ENCODE measurements around the gene PARD6A.

The PARD6A gene

GRCh38 chr16:67675579-67675935 lies 14.8 kb downstream of the PARD6A start:
- no peaks in the 10 kb centered on the region for H3K79me2 ChIP-seq (ENCODE audit: insufficient read depth, low read length)
- H4K20me1 ChIP-seq (ENCODE audit: insufficient read depth, low read length), result no peaks in the 10 kb centered on the region; the same call in 1 of the 2 replicates
- peaks cover 24% of the 10 kb centered on the region; the same call in 1 of the 2 replicates for H3K36me3 ChIP-seq (ENCODE audit: insufficient read depth, low read length)
- H3K9ac ChIP-seq (ENCODE audit: low read depth, low read length), result no peak overlapping the region
- no peak overlapping the region for H3K4me2 ChIP-seq (ENCODE audit: insufficient read depth, low read length)
- TF ChIP-seq EZH2 (IDR thresholded peaks at IDR 0.05; ENCODE audit: borderline replicate concordance, low read depth, low read length, severe bottlenecking) (no peak), CTCF (IDR thresholded peaks at IDR 0.05; ENCODE audit: borderline replicate concordance, extremely low read depth, low read length, poor library complexity, severe bottlenecking) (no peak)
- no peak overlapping the region for H3K4me3 ChIP-seq (ENCODE audit: low read depth in 1 of 2, low read length in 2 of 2)
- no peak overlapping the region for H2AFZ ChIP-seq (ENCODE audit: low read depth, low read length)
- no peaks in the 10 kb centered on the region for H3K9me3 ChIP-seq (ENCODE audit: insufficient read depth, low read length, severe bottlenecking)
- no peaks in the 10 kb centered on the region for H3K27me3 ChIP-seq (ENCODE audit: insufficient read depth, low read length, poor library complexity)
- no peaks in the 10 kb centered on the region for H3K4me1 ChIP-seq (ENCODE audit: insufficient read depth, low read length)
- no peak for DNase-seq
- ATAC-seq (ENCODE audit: insufficient read depth, low read depth), result no peak
- H3K27ac ChIP-seq (ENCODE audit: low read length), result no peak overlapping the region

- TF ChIP-seq CTCF (IDR thresholded peaks at IDR 0.05; ENCODE audit: borderline replicate concordance, extremely low read depth, low read length, poor library complexity, severe bottlenecking) (no peak), EZH2 (IDR thresholded peaks at IDR 0.05; ENCODE audit: borderline replicate concordance, low read depth, low read length, severe bottlenecking) (no peak)
- H3K79me2 ChIP-seq (ENCODE audit: insufficient read depth, low read length), result no peaks in the 10 kb centered on the region
- no peak overlapping the region for H3K4me2 ChIP-seq (ENCODE audit: insufficient read depth, low read length)
- H4K20me1 ChIP-seq (ENCODE audit: insufficient read depth, low read length), result no peaks in the 10 kb centered on the region; the same call in 1 of the 2 replicates
- no peaks in the 10 kb centered on the region for H3K4me1 ChIP-seq (ENCODE audit: insufficient read depth, low read length)
- H3K27ac ChIP-seq (ENCODE audit: low read length), result no peak overlapping the region
- no peaks in the 10 kb centered on the region for H3K27me3 ChIP-seq (ENCODE audit: insufficient read depth, low read length, poor library complexity)
- DNase-seq, result no peak
- no peak overlapping the region for H3K4me3 ChIP-seq (ENCODE audit: low read depth in 1 of 2, low read length in 2 of 2)
- H3K9me3 ChIP-seq (ENCODE audit: insufficient read depth, low read length, severe bottlenecking), result no peaks in the 10 kb centered on the region
- H3K9ac ChIP-seq (ENCODE audit: low read depth, low read length), result no peak overlapping the region
- ATAC-seq (ENCODE audit: insufficient read depth, low read depth), result no peak
- peaks cover 26% of the 10 kb centered on the region; the same call in 1 of the 2 replicates for H3K36me3 ChIP-seq (ENCODE audit: insufficient read depth, low read length)
- no peak overlapping the region for H2AFZ ChIP-seq (ENCODE audit: low read depth, low read length)
These were observed 15.2 kb downstream of the PARD6A start for GRCh38 chr16:67675999-67676398.

DNA sequence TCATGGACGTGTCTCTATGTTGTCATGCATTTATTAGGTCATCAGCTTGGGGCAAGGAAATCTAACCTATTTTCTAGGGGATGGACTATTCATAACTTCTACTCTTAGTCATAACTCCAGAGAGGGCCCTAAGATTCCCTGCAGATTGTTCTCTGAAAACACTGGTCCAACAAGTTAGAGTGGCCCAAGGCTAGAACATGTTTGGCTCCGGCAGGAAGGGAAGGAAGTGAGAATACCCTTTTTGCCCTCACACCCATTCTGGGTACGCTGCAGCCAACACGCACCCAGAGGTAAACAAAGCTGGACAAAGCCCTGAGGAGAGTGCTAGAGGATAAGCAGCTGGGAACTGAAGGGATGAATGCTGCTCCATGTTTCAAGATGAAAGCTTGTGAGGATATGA lies 15.8 kb downstream of the PARD6A start:
- no peaks in the 10 kb centered on the region for H3K4me1 ChIP-seq (ENCODE audit: insufficient read depth, low read length)
- no peak overlapping the region for H3K4me3 ChIP-seq (ENCODE audit: low read depth in 1 of 2, low read length in 2 of 2)
- no peak for TF ChIP-seq CTCF (IDR thresholded peaks at IDR 0.05; ENCODE audit: borderline replicate concordance, extremely low read depth, low read length, poor library complexity, severe bottlenecking)
- no peak for TF ChIP-seq EZH2 (IDR thresholded peaks at IDR 0.05; ENCODE audit: borderline replicate concordance, low read depth, low read length, severe bottlenecking)
- H4K20me1 ChIP-seq (ENCODE audit: insufficient read depth, low read length), result no peaks in the 10 kb centered on the region; the same call in 1 of the 2 replicates
- H3K9me3 ChIP-seq (ENCODE audit: insufficient read depth, low read length, severe bottlenecking), result no peaks in the 10 kb centered on the region
- H3K79me2 ChIP-seq (ENCODE audit: insufficient read depth, low read length), result no peaks in the 10 kb centered on the region
- no peak for DNase-seq
- no peak overlapping the region for H2AFZ ChIP-seq (ENCODE audit: low read depth, low read length)
- ATAC-seq (ENCODE audit: insufficient read depth, low read depth), result no peak
- no peaks in the 10 kb centered on the region for H3K27me3 ChIP-seq (ENCODE audit: insufficient read depth, low read length, poor library complexity)
- peaks cover 31% of the 10 kb centered on the region; the same call in 1 of the 2 replicates for H3K36me3 ChIP-seq (ENCODE audit: insufficient read depth, low read length)
- no peak overlapping the region for H3K4me2 ChIP-seq (ENCODE audit: insufficient read depth, low read length)
- no peak overlapping the region for H3K9ac ChIP-seq (ENCODE audit: low read depth, low read length)
- no peak overlapping the region for H3K27ac ChIP-seq (ENCODE audit: low read length)

DNA sequence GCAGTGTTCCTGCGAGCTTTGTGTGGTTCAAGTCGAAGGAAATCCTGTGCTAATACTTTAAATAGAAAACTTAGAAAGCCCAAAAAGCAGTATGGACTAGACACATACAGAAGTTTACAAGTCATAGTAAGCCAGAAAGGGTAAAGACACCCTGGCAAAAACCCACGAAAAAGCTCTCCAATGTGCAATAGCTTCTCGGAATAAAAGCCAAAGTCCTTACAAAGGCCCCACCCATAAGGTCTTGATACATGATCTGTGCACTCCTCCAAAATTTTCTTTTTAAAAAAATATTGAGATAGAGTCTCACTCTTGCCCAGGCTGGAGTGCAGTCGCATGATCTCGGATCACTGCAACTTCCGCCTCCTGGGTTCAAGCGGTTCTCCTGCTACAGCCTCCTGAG lies 16.2 kb downstream of the PARD6A start:
- H3K4me1 ChIP-seq (ENCODE audit: insufficient read depth, low read length), result no peaks in the 10 kb centered on the region
- peaks cover 35% of the 10 kb centered on the region; the same call in 1 of the 2 replicates for H3K36me3 ChIP-seq (ENCODE audit: insufficient read depth, low read length)
- no peak overlapping the region for H3K4me2 ChIP-seq (ENCODE audit: insufficient read depth, low read length)
- H2AFZ ChIP-seq (ENCODE audit: low read depth, low read length), result no peak overlapping the region
- no peaks in the 10 kb centered on the region for H3K27me3 ChIP-seq (ENCODE audit: insufficient read depth, low read length, poor library complexity)
- DNase-seq (no peak), ATAC-seq (ENCODE audit: insufficient read depth, low read depth) (no peak)
- no peaks in the 10 kb centered on the region for H3K9me3 ChIP-seq (ENCODE audit: insufficient read depth, low read length, severe bottlenecking)
- H3K9ac ChIP-seq (ENCODE audit: low read depth, low read length), result no peak overlapping the region
- H3K79me2 ChIP-seq (ENCODE audit: insufficient read depth, low read length), result no peaks in the 10 kb centered on the region
- H4K20me1 ChIP-seq (ENCODE audit: insufficient read depth, low read length), result no peaks in the 10 kb centered on the region; the same call in 1 of the 2 replicates
- TF ChIP-seq EZH2 (IDR thresholded peaks at IDR 0.05; ENCODE audit: borderline replicate concordance, low read depth, low read length, severe bottlenecking) (no peak), CTCF (IDR thresholded peaks at IDR 0.05; ENCODE audit: borderline replicate concordance, extremely low read depth, low read length, poor library complexity, severe bottlenecking) (no peak)
- no peak overlapping the region for H3K4me3 ChIP-seq (ENCODE audit: low read depth in 1 of 2, low read length in 2 of 2)
- no peak overlapping the region for H3K27ac ChIP-seq (ENCODE audit: low read length)
